OCI-LY1 (cell line): ENCODE data around the gene PROCR.

Experiments
- H2AFZ ChIP-seq: fragments of 200-600 bp; sonication (generic), shearing (Covaris generic); 2 replicates; pipeline ENCODE4 v1.6.0; 2014; ENCODE audit warnings: antibody characterized with exemption, mild to moderate bottlenecking, low read length
- H3F3A ChIP-seq: fragments of 200-600 bp; sonication (generic), shearing (Covaris generic); 2 replicates; pipeline ENCODE4 v1.6.0; 2014; ENCODE audit warnings: mild to moderate bottlenecking, antibody characterized with exemption, low read length, moderate library complexity; ENCODE audit not compliant: insufficient read depth
- H3K27ac ChIP-seq: fragments of 200-600 bp; sonication (generic); 2 replicates; pipeline ENCODE4 v1.5.1; 2014; ENCODE audit warnings: low read length, mixed run types, mild to moderate bottlenecking, low read depth; ENCODE audit not compliant: poor library complexity, severe bottlenecking
- H3K27me3 ChIP-seq: fragments of 200-600 bp; sonication (generic); 2 replicates; pipeline ENCODE4 v1.6.0; 2014; ENCODE audit warnings: antibody characterized with exemption, mild to moderate bottlenecking, low read length, moderate library complexity; ENCODE audit not compliant: insufficient read depth
- H3K36me3 ChIP-seq: fragments of 200-600 bp; sonication (generic); 2 replicates; pipeline ENCODE4 v1.6.1; 2014; ENCODE audit warnings: mild to moderate bottlenecking, antibody characterized with exemption, low read length, moderate library complexity, mixed read lengths; ENCODE audit not compliant: insufficient read depth
- H3K4me1 ChIP-seq: fragments of 200-600 bp; sonication (generic); 2 replicates; pipeline ENCODE4 v1.5.1; 2014; ENCODE audit warnings: mild to moderate bottlenecking, low read length, moderate library complexity; ENCODE audit not compliant: insufficient read depth, severe bottlenecking
- H3K4me2 ChIP-seq: fragments of 200-600 bp; sonication (generic), shearing (Covaris generic); 2 replicates; pipeline ENCODE4 v1.6.1; 2014; ENCODE audit warnings: low read length
- H3K4me3 ChIP-seq: fragments of 200-600 bp; sonication (generic); 2 replicates; pipeline ENCODE4 v1.5.1; 2014; ENCODE audit warnings: low read length, low read depth, mild to moderate bottlenecking, mixed read lengths; ENCODE audit not compliant: poor library complexity, severe bottlenecking
- H3K79me2 ChIP-seq: fragments of 200-600 bp; shearing (Covaris generic); 2 replicates; pipeline ENCODE4 v1.6.1; 2016; ENCODE audit warnings: mixed run types, low read length, mixed read lengths; ENCODE audit not compliant: insufficient read depth
- H3K9ac ChIP-seq: fragments of 200-600 bp; sonication (generic), shearing (Covaris generic); 2 replicates; pipeline ENCODE4 v1.6.1; 2014; ENCODE audit warnings: mild to moderate bottlenecking, low read length, mixed read lengths
- H3K9me2 ChIP-seq: fragments of 200-600 bp; sonication (generic), shearing (Covaris generic); 2 replicates; pipeline ENCODE4 v1.6.1; 2014; ENCODE audit warnings: low read depth, mild to moderate bottlenecking, low read length, mixed read lengths
- H3K9me3 ChIP-seq: fragments of 200-600 bp; shearing (Covaris generic); 2 replicates; pipeline ENCODE4 v1.6.1; 2014; ENCODE audit warnings: low read length, mixed read lengths
- H4K20me1 ChIP-seq: fragments of 200-600 bp; sonication (generic), shearing (Covaris generic); 2 replicates; pipeline ENCODE4 v1.6.0; 2016; ENCODE audit warnings: mild to moderate bottlenecking, low read length; ENCODE audit not compliant: insufficient read depth
- EZH2 ChIP-seq: fragments of 200-600 bp; sonication (generic), shearing (Covaris generic); IDR thresholded peaks from 2 replicates; pipeline ENCODE4 v1.8.0; 2017; ENCODE audit warnings: borderline replicate concordance, mixed run types, mild to moderate bottlenecking, antibody characterized with exemption, low read length, moderate library complexity, mixed read lengths
- TF ChIP-seq, protein P1 (sequence below): fragments of 200-600 bp; sonication (generic), shearing (Covaris generic); IDR thresholded peaks from 2 replicates; pipeline ENCODE4 v1.5.1; 2017; ENCODE audit warnings: mild to moderate bottlenecking, antibody characterized with exemption, low read length, moderate library complexity, mixed read lengths

Gene PROCR

DNA sequence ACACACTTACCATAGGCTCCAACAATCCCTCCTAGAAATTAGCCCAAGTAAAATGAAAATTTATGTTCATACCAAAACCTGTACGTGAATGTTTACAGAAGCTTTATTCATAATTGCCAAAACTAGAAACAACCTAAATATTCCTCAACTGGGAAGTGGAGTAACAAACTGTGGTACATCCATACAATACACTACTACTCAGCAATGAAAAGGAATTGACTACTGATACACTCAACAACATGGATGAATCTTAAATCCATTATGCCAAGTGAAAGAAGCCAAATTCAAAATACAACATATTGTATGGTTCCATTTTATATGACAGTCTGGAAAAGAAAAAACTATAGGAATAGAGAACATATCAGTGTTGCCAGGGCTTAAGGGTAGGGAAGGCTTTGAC is 34.9 kb downstream of the PROCR start:
- no peaks in the 10 kb centered on the region for H3K9me3 ChIP-seq
- H3K36me3 ChIP-seq = no peaks in the 10 kb centered on the region
- no peak overlapping the region for H2AFZ ChIP-seq
- H3K4me1 ChIP-seq = no peaks in the 10 kb centered on the region
- H3K9me2 ChIP-seq = no peaks in the 10 kb centered on the region
- no peak overlapping the region for H3K4me2 ChIP-seq
- no peak overlapping the region for H3K4me3 ChIP-seq
- H3K27ac ChIP-seq = no peak overlapping the region
- H3K9ac ChIP-seq = no peak overlapping the region
- no peaks in the 10 kb centered on the region for H3F3A ChIP-seq
- no peaks in the 10 kb centered on the region for H3K79me2 ChIP-seq
- TF ChIP-seq, protein P1, sequence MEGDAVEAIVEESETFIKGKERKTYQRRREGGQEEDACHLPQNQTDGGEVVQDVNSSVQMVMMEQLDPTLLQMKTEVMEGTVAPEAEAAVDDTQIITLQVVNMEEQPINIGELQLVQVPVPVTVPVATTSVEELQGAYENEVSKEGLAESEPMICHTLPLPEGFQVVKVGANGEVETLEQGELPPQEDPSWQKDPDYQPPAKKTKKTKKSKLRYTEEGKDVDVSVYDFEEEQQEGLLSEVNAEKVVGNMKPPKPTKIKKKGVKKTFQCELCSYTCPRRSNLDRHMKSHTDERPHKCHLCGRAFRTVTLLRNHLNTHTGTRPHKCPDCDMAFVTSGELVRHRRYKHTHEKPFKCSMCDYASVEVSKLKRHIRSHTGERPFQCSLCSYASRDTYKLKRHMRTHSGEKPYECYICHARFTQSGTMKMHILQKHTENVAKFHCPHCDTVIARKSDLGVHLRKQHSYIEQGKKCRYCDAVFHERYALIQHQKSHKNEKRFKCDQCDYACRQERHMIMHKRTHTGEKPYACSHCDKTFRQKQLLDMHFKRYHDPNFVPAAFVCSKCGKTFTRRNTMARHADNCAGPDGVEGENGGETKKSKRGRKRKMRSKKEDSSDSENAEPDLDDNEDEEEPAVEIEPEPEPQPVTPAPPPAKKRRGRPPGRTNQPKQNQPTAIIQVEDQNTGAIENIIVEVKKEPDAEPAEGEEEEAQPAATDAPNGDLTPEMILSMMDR = no peak
- no peaks in the 10 kb centered on the region for H4K20me1 ChIP-seq
- no peaks in the 10 kb centered on the region for H3K27me3 ChIP-seq

DNA sequence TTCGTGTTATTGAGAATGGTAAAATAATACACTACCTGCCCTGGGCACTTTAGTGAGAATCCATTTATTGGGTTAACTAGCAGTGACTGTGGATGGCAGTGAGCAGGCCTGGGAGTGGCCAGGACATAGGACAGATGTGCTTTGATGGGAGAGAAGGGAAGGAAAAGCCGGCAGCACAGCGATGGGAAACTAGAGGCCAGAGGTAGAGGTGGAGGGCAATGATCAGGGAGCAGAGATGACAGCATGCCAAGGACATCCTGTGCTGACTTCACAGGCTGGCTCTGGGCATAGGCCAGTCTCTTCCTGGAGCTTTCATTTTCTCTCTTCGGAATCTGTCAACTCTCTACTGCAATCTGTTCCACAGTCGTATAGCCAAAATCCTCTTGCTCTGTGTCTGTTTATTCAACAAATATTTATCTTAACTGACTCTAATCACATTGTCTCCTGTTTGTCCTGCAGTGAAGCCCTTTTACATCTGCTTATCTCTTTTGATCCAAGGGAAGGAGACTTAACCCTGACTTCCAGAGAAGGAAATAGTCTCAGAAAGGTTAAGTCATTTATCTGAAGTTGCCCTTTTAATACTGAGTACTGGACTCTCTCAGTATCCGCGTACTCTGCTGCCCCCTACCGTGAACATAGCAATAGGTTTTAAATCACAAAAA is 36.2 kb downstream of the PROCR start:
- Histone ChIP-seq H3K27me3 (no peaks in the 10 kb centered on the region), H3K4me1 (no peaks in the 10 kb centered on the region), H3K4me3 (no peak overlapping the region), H3K36me3 (no peaks in the 10 kb centered on the region), H3K9me3 (no peaks in the 10 kb centered on the region), H3K4me2 (no peak overlapping the region), H3K27ac (no peak overlapping the region), H2AFZ (no peak overlapping the region), H4K20me1 (no peaks in the 10 kb centered on the region), H3K9me2 (no peaks in the 10 kb centered on the region), H3K79me2 (no peaks in the 10 kb centered on the region), H3F3A (no peaks in the 10 kb centered on the region), H3K9ac (no peak overlapping the region)
- TF ChIP-seq, protein P1 = peak; percentile 88
- no peak for TF ChIP-seq EZH2

DNA sequence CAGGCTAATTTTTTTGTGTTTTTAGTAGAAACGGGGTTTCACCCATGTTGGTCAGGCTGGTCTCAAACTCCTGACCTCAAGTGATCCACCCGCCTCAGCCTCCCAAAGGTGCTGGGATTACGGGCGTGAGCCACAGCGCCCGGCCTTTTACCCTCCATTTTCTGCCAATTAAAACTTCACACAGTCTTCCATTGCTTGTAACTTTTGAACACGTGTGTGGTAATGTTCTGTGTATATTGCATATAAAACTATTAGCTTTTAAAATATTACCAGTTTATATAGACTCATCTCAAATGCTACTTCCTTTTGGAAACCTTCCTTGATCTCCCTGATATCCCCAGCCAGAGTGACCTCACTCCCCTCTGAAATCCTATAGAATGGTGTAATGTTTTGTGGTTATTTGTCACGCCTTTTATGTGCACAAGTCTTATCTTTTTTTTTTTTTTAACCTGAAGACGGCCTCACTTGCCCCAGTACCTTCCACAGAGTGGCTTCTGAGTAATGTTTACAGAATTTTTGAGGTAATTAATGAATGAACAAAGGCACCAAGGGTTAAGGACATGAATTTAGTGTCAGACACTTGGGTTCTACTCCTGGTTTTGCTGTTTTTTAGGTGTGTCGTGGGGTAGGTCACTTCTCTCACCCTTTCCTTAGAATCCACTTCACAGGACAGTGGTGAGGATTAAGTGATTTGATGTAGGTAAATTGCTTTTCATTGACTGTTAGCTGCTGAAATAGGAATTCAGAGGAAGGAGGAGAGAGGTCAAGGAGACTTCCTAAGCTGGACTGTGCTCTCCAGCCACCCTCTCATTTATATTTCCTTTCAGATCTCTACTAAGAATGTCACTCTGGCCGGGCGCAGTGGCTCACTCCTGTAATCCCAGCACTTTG is 43.4 kb downstream of the PROCR start:
- no peak overlapping the region for H3K4me3 ChIP-seq
- no peaks in the 10 kb centered on the region for H3K9me2 ChIP-seq
- H3K27me3 ChIP-seq = no peaks in the 10 kb centered on the region
- no peaks in the 10 kb centered on the region for H3K4me1 ChIP-seq
- H3K9me3 ChIP-seq = no peaks in the 10 kb centered on the region
- no peak for TF ChIP-seq EZH2
- TF ChIP-seq, protein P1 = no peak
- H3K9ac ChIP-seq = no peak overlapping the region
- no peaks in the 10 kb centered on the region for H3K36me3 ChIP-seq
- no peak overlapping the region for H2AFZ ChIP-seq
- H3K79me2 ChIP-seq = no peaks in the 10 kb centered on the region
- H4K20me1 ChIP-seq = no peaks in the 10 kb centered on the region
- H3K4me2 ChIP-seq = no peak overlapping the region
- no peak overlapping the region for H3K27ac ChIP-seq
- no peaks in the 10 kb centered on the region for H3F3A ChIP-seq
